Transverse colon (tissue), 4 donors: Measurements from ENCODE around the gene DCP2. TPM values are rescaled to one million over a fixed set of nuclear protein-coding genes. Genes with fewer than 3 reads are reported as not detected.
A peak's percentile ranks its signal among the peaks of the same experiment; 100 is the strongest.

Source experiments
- DNase-seq: peaks from one replicate; pipeline ENCODE4 v3.0.0-alpha.2; 2019
- H3K27ac ChIP-seq, 4 donors: fragments of 200-600 bp; sonication (generic); 2 replicates each; pipeline ENCODE4 v1.5.1; 2016 to 2018; ENCODE audit warnings: inconsistent platforms in 4 of 4
- H3K27me3 ChIP-seq: fragments of 200-600 bp; sonication (generic); 2 replicates; pipeline ENCODE4 v1.5.1; 2017; ENCODE audit warnings: inconsistent platforms
- H3K36me3 ChIP-seq, 4 donors: fragments of 200-600 bp; sonication (generic); 2 replicates each; pipeline ENCODE4 v1.5.1; 2017 to 2019; ENCODE audit warnings: inconsistent platforms in 4 of 4
- H3K4me1 ChIP-seq, 4 donors: fragments of 200-600 bp; sonication (generic); 2 replicates each; pipeline ENCODE4 v1.5.1; 2017 to 2020; ENCODE audit warnings: inconsistent platforms in 4 of 4
- H3K4me3 ChIP-seq, 4 donors: fragments of 200-600 bp; sonication (generic); 1 replicate in 1 of 4; 2 replicates in 3 of 4; pipeline versions ENCODE4 v1.5.1 to v1.6.1; 2017 to 2019; ENCODE audit warnings: inconsistent platforms in 4 of 4
- H3K9me3 ChIP-seq, 2 donors: fragments of 200-600 bp; sonication (generic); 2 replicates each; pipeline ENCODE4 v1.5.1; 2017 to 2019; ENCODE audit warnings: inconsistent platforms in 2 of 2
- CTCF ChIP-seq, 5 experiments: fragments of 200-600 bp in 3 of 5; fragments of 450-650 bp in 2 of 5; sonication (generic) in 3 of 5; IDR thresholded peaks; 1 replicate in 2 of 5; 2 replicates in 3 of 5; pipeline ENCODE4 v1.5.1; 2016 to 2017; ENCODE audit warnings: antibody characterized with exemption in 5 of 5, inconsistent platforms in 3 of 5, mild to moderate bottlenecking in 2 of 5, moderate library complexity in 1 of 5
- EP300 ChIP-seq: sonication (generic); formaldehyde crosslinking; IDR thresholded peaks from one replicate; pipeline ENCODE4 v1.6.1; 2017; ENCODE audit warnings: antibody characterized with exemption, low read depth
- POLR2A ChIP-seq: fragments of 450-650 bp; IDR thresholded peaks from one replicate; pipeline ENCODE4 v1.6.1; 2016; ENCODE audit warnings: antibody characterized with exemption, mild to moderate bottlenecking, moderate library complexity
- POLR2AphosphoS5 ChIP-seq, 3 donors: sonication (generic); formaldehyde crosslinking; IDR thresholded peaks; one replicate each; pipeline ENCODE4 v1.6.1; 2016; ENCODE audit warnings: antibody characterized with exemption in 3 of 3
- WGBS, 2 donors: methylation state at CpG; one replicate each; pipeline ENCODE4 v1.1.5; 2018; ENCODE audit warnings: low coverage in 1 of 2; 5-methylcytosine and 5-hydroxymethylcytosine counted together
- in situ Hi-C, 4 donors: fragments of 200-750 bp; cut with MboI; loops; one replicate each; pipeline versions ENCODE4 v1.15.0 to v1.15.1; 2017; ENCODE audit warnings: low sequenced_read_pairs in 3 of 4, low pct_ligation_motif_present in 1 of 4, low pct_unique_long_range_greater_than_20kb in 1 of 4
- intact Hi-C: fragments of 100-400 bp; cut with DNase I; formaldehyde crosslinking; loops from one replicate; pipeline ENCODE4 v1.15.1; 2023; ENCODE audit warnings: low total_unique reads
- total RNA-seq, 4 donors: library from RNA; depleted of rRNA; stranded (reverse); fragments of >200 nt; gene quantifications; one replicate each; pipeline ENCODE4 v1.1.0, GENCODE V29; 2016

Gene DCP2
- total RNA-seq, 4 donors from 2014 or later: 11.6 to 27.8 (median 20.7) TPM

GRCh38 chr5:113067635-113068344 lies 91.2 kb downstream of the DCP2 start:
- in situ Hi-C loops (no loop called here), intact Hi-C loops (no loop called here)
- no peak for DNase-seq
- WGBS, 2 donors: 78 to 82% methylated on average over 9 to 19 of the region's 19 CpGs
- Histone ChIP-seq H3K4me3 (no peak overlapping the region), H3K4me1 (no peaks in the 10 kb centered on the region), H3K36me3 (no peaks in the 10 kb centered on the region), H3K9me3 (no peaks in the 10 kb centered on the region), H3K27me3 (no peaks in the 10 kb centered on the region), H3K27ac (peak overlapping the region in 1 of 4 donors; percentile 34)
- TF ChIP-seq POLR2AphosphoS5 (IDR thresholded peaks at IDR 0.05) (no peak), EP300 (no peak), CTCF (IDR thresholded peaks at IDR 0.05) (no peak), POLR2A (no peak)

GRCh38 chr5:113068559-113068958 lies 92.0 kb downstream of the DCP2 start:
- WGBS, 2 donors: 85% methylated on average over 2 of the region's 2 CpGs; no CpG with 5 or more reads in 1 of the 2 donors
- no peaks in the 10 kb centered on the region for H3K27me3 ChIP-seq

More at GRCh38 chr5:113068559-113068958, 92.0 kb downstream of the DCP2 start:
- intact Hi-C loops (no loop called here), in situ Hi-C loops (no loop called here)
- H3K36me3 ChIP-seq: no peaks in the 10 kb centered on the region
- H3K27ac ChIP-seq: no peak overlapping the region
- no peak for TF ChIP-seq POLR2AphosphoS5 (IDR thresholded peaks at IDR 0.05)
- TF ChIP-seq EP300: no peak
- no peak for TF ChIP-seq CTCF (IDR thresholded peaks at IDR 0.05)
- no peak for TF ChIP-seq POLR2A
- no peaks in the 10 kb centered on the region for H3K4me1 ChIP-seq
- H3K9me3 ChIP-seq: no peaks in the 10 kb centered on the region
- H3K4me3 ChIP-seq: no peak overlapping the region
- DNase-seq: no peak

Other genes starting within 250 kb of the DCP2 start
- 100 to 1,000 TPM in 1 of 4 donors, 10 to 100 TPM in 3; 77.8 to 109 (median 85.7) TPM for gene APC, start 238.9 kb upstream of the DCP2 start, total RNA-seq
- gene SRP19, start 115.5 kb upstream of the DCP2 start, total RNA-seq: 10 to 100 TPM; 15.7 to 58.6 (median 40.6) TPM
- gene REEP5, start 54.6 kb upstream of the DCP2 start, total RNA-seq: 10 to 100 TPM; 15.7 to 63.5 (median 56.4) TPM